HG02763 (cell line): ENCODE data around the gene PRKCQ.

Experiments used
- ATAC-seq: cut with Tn5 transposase; IDR thresholded peaks from one replicate; pipeline ENCODE4 v1.9.1; 2021; ENCODE audit warnings: mild to moderate bottlenecking, moderate library complexity; ENCODE audit not compliant: unreplicated experiment

PRKCQ gene

DNA sequence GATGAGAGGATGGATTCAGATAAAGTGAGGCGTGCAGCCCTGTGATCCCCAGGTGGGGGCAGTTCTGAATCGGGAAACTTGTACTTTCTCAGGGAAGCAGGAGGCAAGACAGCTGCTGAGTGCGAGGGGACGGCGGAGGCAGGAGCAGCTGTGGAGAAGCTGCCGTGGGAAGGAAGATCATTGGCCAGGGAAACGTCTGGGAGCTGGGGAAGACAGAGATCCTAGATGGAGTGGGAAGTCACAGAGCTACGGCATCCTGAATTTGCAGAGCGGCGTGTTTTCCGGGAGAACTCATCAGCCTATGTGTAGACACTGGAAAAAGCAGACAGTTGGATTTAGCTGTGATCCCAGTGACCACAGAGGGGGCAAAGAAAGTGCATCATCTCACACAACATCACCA is 9.2 kb downstream of the PRKCQ start:
- ATAC-seq, result no peak

DNA sequence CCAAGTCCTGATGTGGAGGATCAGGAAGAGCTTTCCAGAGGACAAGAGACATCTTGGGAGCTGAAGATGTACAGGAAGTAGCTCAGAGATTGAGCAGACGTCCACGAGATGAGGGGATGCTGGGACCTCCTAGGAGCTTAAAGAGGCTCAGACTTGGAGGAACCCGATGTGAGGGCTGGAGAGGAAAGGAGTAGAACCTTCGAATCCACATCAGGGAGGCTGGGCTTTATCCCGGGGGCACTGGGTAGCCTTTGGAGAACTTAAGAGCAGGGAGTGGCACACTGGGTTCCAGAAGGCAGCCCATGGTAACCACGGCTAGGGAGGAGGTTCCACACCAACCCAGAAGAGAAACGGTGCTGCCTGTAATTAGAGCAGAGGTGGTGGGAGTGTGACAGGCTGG is 10.8 kb downstream of the PRKCQ start:
- no peak for ATAC-seq

DNA sequence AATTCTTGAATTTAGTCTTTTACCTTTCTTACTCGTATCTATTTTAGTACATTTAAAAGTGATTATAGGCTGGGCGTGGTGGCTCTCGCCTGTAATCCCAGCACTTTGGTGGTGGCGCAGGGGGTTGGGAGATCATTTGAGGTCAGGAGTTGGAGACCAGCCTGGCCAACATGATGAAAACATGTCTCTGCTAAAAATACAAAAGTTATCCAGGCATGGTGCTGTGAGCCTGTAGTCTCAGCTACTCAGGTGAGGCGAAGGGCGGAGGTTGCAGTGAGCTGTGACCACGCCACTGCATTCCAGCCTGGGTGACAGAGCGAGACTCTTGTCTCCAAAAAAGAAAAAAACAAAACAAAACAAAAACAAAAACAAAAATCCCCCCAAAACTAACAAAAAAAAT is 12.2 kb downstream of the PRKCQ start:
- no peak for ATAC-seq

DNA sequence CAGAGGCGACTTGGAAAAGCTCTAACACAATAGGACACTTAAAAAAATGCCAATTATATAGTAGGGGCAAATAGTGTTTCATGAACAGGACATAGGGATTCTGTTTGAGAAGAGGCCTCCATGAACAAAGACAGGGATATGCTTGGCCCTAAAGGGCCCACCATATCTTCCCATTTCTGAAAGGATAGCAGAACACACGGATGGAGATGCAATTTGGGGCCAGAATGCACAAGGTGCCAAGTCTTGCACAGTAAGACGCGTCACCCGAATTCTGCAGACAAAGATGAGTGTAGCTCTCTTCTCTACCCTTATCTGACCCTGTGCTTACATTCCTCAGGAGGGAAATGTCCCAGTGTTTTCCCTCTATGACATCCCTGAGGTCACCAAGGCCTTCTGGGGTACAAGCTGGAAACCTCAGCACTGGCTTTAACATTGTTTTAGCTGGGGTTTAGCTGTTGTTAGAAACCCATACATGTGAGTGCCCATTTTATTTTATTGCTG is 12.8 kb downstream of the PRKCQ start:
- ATAC-seq, result no peak

DNA sequence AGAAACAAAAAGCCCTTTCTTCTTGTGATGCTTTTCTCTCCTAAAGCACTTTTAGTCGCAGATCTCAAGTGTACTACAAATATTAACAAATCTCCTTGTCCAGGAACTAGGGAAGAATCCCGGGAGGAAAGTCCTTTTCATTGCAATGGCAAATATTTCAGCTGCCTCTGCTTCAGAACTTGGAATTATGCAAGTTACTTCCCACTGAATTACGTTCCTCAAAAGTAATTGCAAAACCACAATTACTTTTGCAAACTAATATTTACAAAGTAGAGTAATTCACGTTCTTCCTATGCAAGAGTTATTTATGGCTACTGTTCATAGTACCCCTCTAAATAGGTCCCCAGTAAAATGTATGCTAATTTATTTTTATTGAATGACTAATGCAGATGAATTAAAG is 14.5 kb downstream of the PRKCQ start:
- ATAC-seq, result no peak

DNA sequence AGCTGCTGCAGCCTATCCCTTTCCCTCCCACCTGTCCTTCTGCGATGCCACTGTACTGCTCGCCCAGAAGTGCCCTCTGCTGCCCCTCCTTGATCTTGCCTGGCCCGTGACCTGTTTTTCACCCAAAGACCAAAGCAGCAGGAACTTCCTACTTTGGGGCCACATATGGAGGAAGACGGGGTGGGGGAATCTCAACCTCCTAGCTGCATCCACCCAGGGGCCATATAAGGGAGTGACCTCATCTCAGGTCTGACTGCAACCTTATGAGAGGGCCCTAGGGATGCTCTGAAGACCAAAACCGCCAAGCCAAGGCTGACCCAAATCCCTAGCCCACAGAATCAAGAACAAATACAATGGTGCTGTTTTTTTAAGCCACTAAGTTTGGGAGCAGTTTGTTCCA is 15.7 kb downstream of the PRKCQ start:
- ATAC-seq, result no peak

DNA sequence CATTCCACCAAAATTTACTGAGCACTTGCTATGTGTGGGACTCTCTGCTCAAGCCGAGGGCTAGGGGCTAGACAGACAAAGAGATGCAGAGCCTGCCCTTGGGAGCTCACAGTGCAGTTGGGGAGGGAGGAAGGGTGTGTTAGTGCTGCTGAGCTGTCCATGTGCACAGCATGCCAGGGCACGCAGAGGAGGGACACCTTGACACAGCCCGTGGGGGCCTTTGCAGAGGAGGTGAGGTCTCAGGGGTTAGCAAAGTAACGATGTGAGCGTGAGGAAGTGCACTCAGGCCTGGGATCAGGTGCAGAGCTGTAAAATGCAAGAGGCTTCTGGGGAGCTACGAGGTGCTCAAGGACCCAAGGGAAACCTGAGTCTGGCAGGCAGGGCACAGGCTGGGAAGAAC is 16.3 kb downstream of the PRKCQ start:
- ATAC-seq, result no peak

DNA sequence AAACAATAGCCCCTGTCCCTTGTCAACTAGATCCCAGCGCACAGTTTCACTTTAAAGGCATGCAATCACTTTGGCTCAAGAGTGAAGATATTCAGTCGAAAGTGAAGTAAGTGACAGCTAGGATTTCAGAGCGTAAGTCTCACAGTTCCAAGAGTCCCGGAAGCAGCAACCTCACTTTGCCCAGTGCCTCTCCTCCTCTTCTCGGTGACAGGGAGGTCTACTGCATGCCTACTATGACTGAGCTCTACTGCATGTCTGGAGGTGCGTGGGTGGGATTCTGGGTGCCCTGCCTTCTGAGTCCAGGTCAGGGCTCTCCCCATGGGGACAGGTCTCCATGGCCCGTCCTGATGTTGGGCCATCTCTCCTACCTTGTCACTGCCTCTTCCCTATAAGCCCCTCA is 17.0 kb downstream of the PRKCQ start:
- ATAC-seq, result no peak

DNA sequence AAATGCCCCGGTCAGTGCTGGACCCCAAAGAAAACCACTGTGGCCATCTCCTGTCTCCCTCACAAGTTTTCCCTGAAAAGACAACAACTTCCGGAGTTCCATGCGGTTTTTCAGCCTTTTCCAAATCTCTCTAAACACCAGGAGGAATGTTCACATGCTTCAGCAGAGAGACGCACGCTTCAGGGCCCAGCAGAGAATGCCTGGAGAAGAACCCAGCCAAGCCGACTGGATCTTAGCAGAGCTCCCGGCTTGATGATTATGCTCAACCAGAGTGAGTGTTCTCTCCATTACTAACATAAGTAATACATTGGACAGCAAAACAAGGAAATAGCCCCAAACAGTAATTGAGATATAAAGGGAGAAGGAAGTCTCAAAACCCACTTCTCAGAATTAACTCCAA is 17.9 kb downstream of the PRKCQ start:
- ATAC-seq, result no peak

DNA sequence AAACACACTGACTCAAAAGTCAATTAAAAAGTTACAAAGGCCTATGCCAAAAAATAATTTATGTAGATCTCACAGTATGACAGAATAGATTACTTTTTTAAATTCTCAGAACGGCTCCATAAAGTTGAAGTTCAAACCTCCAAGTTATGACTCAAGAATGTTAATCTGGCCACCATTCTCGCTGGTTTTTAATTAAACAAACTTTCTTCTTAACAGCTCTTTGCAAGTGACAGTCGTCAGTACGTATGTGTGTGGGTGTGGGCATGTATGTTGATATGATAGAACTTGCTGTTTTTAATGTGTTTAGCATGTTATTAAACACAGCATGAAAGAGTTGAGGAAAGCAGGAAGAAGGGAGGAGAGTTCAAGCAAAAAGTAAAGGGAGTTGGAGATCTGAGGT is 18.5 kb downstream of the PRKCQ start:
- ATAC-seq, result no peak

DNA sequence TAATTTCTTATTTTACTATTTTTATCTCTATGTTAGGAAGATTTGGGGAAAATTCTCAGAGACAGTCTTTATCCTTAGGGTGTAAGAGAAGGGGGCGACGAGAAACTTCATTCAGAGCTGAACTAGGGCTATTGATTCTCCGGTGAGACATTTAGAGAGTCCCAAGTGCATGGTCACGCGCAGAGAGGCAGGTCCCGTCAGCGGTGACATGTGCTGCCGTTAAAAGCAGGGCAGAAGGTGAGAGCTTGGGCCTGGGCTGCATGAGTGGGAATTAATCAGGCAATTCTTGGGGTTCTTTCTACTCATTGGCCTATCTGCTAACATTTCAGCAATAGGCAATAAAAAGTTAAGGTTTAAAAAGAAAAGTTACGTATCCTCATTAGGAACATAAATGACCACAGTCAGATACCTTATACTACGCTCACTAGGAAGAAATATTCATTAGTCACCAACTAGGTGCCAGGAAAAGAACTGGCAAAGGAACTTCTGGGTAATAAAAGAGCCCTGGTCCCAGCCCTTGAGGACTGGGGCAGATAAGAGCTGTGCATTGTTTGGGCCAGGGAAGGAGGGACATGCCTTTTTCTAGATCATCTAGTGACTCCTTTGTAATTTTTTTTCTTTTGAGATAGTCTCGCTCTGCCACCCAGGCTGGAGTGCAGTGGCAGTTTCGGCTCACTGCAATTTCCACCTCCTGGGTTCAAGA is 21.2 kb downstream of the PRKCQ start:
- ATAC-seq, result no peak

DNA sequence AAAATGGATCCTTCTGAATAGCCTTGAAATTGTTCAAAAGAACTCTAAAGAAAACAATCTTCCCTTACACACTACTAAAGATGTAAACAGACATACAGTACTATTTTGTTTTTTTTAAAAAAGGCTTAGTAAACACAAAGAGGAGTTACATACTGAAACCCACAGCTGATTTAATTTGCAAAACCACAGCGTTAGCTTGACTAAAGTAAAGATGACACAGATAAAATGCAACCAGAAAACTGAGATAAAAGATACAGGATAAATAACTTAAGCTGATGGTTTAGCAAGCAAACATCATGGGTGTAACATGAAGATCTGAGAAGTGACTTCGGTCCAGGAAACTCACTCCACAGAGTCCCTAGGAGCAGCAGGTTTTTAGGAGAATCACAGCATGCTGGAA is 21.8 kb downstream of the PRKCQ start:
- no peak for ATAC-seq

DNA sequence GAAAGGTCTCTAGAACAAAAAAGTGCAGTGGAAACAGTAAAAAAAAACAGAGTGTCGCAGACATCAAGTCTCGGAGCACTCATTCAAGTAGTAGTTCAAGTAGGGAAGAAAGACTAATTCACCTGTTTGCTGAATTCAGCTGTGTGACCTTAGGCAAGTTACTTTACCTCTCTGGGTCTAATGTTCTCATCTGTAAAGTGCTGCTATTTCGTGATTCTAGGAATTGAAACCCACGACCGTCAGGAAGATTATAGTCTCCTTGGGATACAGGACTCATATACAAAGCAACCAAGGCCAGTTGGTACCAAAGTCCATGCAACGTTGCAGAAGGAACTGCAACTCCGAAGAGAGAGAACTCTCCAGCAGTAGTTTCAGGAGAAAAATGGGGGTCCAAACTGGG is 26.1 kb downstream of the PRKCQ start:
- no peak for ATAC-seq

DNA sequence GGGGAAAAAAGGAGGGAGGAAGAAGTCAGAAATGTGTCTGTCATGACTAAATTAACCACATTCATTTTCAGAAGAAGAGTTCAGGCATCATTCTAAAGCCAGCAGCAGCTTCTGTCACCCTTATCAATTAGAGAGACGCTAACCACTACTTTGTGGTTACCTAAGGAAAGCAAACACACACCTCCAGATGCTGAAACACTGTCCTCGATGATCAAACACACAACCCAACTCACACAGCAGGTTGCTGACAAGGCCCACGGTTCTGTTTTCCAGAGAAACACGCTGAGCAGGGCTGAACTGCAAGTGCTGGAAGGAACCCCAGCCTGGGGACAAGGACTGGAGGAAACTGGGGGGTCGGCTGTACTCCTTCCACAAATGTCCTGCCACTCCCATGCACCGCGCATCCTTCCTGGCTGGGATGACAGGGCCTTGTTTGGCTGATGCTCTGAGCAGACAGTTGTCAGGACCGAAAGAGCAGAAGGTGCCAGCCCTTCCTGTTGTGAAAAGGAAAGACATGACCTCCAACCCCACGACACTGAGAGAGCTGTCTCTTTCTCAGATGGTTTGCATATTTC is 36.6 kb downstream of the PRKCQ start:
- no peak for ATAC-seq

DNA sequence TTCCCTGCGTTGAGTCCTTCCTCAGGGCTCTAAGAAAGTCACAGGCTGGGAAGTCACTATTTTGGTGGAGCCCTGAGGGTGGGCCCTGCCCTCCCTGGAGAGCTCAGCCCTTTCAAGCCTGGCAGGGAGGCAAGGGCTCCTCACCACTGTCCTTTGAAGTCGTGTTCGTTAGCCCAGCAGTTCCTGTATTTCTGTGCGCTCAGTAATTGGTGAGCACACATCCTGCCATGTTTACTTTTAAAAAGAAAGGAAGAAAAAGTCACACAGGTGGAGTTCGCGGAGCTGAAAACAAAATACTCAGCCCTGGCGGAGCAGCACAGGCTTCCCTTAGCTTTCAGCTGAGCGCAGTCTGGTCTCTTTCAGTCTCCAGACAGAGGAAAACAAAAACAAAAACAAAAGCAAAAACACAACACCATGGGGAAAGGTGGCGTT is 37.1 kb downstream of the PRKCQ start:
- no peak for ATAC-seq

DNA sequence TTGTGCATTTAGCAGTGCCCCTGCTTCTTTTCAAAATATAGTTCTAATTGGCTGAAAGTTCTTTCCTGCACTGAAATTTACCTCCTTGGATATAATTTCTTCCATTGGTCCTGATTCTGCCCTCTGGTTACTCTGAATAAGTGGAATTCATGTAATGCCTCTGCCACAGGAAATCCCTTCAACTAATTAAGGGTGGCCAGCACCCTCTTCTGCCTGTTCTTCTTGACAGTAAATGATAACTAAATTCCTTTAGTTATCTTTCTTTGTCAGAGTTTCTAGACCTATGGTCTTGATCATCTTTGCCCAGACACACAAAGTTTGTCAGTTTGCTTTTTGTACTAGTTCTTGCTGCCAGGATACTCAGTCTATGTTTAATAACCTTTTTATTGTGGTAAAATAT is 40.2 kb downstream of the PRKCQ start:
- ATAC-seq, result no peak

DNA sequence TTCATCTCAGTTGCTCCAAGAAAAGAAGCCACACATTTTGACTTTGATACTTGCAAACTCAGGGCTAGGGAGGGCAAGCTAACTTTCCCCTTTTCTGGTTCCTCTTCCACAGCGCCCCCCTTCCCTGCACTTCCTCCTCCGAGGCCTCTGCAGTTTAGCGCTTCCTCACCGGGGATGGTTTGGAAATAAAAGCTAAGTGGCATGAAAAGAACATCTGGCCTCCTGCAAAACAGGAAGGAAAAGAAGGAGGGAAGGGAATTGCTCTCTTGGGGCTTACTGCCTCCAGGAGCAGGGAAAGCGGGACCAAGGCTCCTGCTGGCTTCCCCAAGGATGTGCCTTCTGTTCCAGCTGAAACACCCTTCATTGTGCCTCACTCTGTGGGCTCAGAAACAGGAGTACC is 42.3 kb downstream of the PRKCQ start:
- no peak for ATAC-seq

DNA sequence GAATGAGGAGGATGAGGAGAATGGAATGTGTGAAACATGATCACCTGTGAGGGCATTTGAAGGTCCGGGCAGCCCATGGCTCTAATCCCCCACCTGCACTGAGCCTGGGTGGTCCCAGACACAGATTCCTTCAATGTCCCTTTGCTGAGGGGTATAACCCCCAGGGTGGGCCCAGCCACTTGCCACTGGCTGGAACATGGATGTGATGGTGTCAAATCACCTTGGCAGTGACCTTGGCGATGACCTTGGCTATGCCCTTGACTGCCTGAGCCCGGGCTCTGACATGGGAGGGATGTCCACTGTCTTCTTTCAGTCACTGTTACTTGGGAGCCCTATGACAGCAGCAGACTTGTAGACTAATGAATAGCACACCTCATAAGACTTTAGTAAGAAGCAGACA is 44.0 kb downstream of the PRKCQ start:
- ATAC-seq, result no peak

DNA sequence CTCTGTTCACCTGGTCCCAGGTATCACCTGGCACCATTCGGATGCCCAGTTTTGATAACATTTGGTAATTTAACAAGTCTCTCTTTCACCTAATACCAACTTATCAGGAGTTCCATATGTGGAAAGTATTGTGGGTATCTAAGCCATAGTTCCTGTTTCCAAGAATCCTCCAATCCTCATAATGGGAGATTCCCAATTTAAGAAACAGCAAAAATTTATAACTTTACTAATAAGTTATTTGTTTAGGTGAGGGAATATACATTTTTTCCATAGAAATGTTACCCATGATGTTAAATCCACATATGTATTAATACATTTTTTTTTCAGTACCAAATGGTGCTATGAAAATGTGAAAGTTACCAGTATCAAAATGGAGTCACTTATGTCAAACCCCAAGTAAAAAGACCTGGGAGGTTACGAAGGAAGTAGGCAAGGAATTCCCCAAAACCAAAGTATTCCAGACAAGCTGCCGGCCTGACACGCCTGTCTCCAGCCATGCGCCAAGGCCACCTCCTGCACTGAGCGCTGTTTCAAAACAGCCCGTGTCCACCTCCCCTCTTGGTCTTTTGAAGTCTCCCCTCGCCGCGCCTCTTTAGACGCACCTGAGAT is 44.8 kb downstream of the PRKCQ start:
- no peak for ATAC-seq

DNA sequence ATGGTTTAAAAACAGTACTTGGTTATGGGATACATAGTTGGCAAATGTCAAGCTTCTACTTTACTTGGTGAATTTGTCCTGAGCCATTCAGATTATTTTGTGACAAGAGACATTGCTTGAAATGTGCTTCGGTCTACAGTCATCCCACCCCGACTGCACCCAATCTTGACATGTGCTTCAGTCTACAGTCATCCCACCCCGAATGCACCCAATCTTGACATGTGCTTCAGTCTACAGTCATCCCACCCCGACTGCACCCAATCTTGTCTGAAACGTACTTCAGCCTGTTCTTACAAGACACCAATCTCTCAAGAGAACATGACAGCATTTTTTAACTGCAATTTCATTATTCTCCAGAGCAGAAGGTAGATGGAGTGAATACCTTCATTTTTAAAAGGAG is 47.8 kb downstream of the PRKCQ start:
- no peak for ATAC-seq

DNA sequence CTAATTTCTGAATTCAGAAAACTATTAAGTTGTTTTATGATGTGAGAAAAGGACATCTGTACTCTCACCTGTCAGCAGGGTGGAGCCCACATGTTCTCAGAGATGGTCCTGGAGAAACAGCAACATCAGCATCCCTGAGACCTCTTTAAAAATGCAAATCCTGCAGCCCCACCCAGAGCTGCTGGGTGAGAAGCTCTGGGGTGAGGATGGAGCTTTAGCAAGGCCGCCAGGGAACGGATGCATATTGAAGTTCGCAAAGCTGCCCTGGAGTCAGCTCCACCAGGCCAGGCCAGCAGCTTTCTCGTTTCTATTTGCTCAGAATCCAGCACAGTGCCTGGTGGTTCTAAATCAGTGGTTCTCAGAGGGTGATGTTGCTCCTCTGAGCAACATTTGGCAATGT is 49.1 kb downstream of the PRKCQ start:
- ATAC-seq, result no peak

DNA sequence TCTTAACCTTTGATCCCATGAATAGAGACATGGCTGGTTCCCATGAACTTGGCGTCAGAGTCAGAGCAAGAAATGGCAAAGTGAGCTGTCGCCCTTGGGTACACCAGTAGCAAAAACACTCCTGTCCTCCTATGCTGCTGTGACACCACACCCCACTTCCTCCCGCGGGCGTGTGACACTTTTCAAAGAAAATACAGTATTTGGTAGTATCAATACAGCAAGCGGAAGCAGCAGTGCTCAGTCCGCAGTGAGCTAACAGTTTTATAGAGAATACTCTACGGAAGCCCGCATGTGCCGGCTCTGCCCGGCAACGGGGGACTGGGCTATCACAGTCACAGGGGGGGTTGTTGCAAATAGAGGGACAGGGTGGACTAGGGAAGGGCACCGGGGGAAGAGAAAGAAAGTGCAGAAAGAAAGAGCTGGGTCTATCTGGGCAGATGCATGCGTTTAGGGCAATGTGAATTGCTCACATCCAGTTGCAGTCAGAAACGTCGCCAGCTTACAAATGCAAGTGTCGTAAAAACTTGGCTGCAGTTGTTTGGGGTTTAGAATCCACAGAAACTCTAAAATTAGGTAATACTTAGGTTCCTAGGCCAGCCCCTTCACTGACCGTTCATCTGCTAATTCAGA is 49.8 kb downstream of the PRKCQ start:
- no peak for ATAC-seq
